Lower leg skin (tissue), 4 donors: ENCODE data around the gene KCNJ9. TPM values are rescaled to one million over a fixed set of nuclear protein-coding genes. Genes with fewer than 3 reads are reported as not detected.

Experiments used
- DNase-seq, 2 donors: peaks; one replicate each; pipeline ENCODE4 v3.0.0-alpha.2; 2019; ENCODE audit warnings: low spot score in 2 of 2
- H3K4me3 ChIP-seq: fragments of 200-600 bp; sonication (generic); 2 replicates; pipeline ENCODE4 v1.5.1; 2017; ENCODE audit warnings: mild to moderate bottlenecking, low read depth; ENCODE audit not compliant: poor library complexity, severe bottlenecking
- CTCF ChIP-seq, 3 donors: fragments of 450-650 bp; IDR thresholded peaks; one replicate each; pipeline ENCODE4 v1.5.1; 2016; ENCODE audit warnings: antibody characterized with exemption in 3 of 3, mild to moderate bottlenecking in 3 of 3, moderate library complexity in 2 of 3
- POLR2A ChIP-seq, 2 donors: fragments of 450-650 bp; IDR thresholded peaks; one replicate each; pipeline ENCODE4 v1.6.1; 2016 to 2017; ENCODE audit warnings: antibody characterized with exemption in 2 of 2, mild to moderate bottlenecking in 1 of 2, moderate library complexity in 1 of 2
- WGBS, 2 donors: methylation state at CpG; one replicate each; pipeline ENCODE4 v1.1.5; 2018; 5-methylcytosine and 5-hydroxymethylcytosine counted together
- intact Hi-C: fragments of 100-400 bp; cut with DNase I; formaldehyde crosslinking; loops from one replicate; pipeline ENCODE4 v1.15.0; 2023; ENCODE audit warnings: low total_unique reads
- total RNA-seq, 4 donors: library from RNA; depleted of rRNA; stranded (reverse); fragments of >200 nt; gene quantifications; one replicate each; pipeline ENCODE4 v1.1.0, GENCODE V29; 2016

The KCNJ9 gene
- total RNA-seq = under 1 TPM in 1 of 4 donors, not detected in 3; 0.12 TPM

GRCh38 chr1:160081261-160081936, at the start of gene KCNJ9:
TSS of gene KCNJ9 (plus strand) at chr1:160081538. CDS start at chr1:160084031, 2,493 bp downstream.
- TF ChIP-seq POLR2A (IDR thresholded peaks at IDR 0.05) (no peak), CTCF (IDR thresholded peaks at IDR 0.05) (no peak)
- 17 to 24% methylated on average over 10 to 14 of the region's 14 CpGs for whole genome bisulfite sequencing, 2 donors
- DNase-seq = no peak
- H3K4me3 ChIP-seq = no peak within 1 kb of the TSS
- intact Hi-C loops = no loop called here

GRCh38 chr1:160032165-160032820, 49.0 kb upstream of the KCNJ9 start:
- no peak for DNase-seq
- intact Hi-C loops = no loop called here
- no peak for TF ChIP-seq POLR2A (IDR thresholded peaks at IDR 0.05)
- no peak for TF ChIP-seq CTCF (IDR thresholded peaks at IDR 0.05)
- H3K4me3 ChIP-seq = peak overlapping the region; percentile 64
- 1 to 2% methylated on average over 18 of the region's 18 CpGs for WGBS, 2 donors

DNA sequence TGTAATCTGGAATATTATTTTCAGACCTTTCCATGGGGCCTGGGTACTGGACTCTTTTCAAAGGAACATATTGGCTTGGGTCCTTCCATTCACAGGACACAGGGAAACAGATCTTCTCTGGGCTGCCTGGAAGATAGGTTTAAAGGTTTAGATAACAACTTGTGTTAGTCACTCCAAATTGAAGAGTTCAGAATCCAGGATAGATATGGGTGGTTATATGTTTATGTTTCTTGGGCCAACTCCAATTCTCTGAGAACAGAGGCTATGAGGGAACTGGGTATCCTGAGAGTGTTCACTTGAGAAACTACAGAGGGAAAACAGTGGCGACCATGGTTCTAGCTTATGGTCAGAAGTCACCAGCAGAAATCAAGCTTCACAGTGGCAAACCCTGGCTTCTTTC, 40.9 kb upstream of the KCNJ9 start:
- intact Hi-C loops = no loop called here
- no peak for DNase-seq
- TF ChIP-seq CTCF (IDR thresholded peaks at IDR 0.05) = no peak
- TF ChIP-seq POLR2A (IDR thresholded peaks at IDR 0.05) = no peak

GRCh38 chr1:160043543-160043942, 37.8 kb upstream of the KCNJ9 start:
- intact Hi-C loops = no loop called here
- DNase-seq = no peak
- TF ChIP-seq POLR2A (IDR thresholded peaks at IDR 0.05) (no peak), CTCF (IDR thresholded peaks at IDR 0.05) (no peak)
- no peak overlapping the region for H3K4me3 ChIP-seq

More for the DNA sequence above, 40.9 kb upstream of the KCNJ9 start:
- no peak overlapping the region for H3K4me3 ChIP-seq
- WGBS, 2 donors = 95 to 100% methylated on average over 1 of the region's 1 CpG

DNA sequence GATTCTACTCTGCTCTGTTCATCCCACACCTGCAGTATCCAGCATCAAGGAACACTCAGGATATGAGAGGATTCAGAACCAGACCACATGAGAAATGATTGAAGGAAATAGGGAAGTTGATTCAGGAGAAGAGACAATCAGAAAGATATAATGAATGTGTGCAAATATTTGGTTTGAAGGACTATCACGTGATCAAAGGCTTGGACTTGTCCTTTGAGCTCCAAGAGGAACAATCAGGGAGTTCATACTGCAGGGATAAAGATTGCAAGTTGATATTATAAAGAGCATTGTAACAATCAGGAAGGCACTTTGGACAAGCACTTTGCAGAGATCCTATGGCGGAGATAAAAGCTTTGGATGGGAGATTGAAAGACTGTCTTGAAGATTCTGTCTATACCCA, 35.7 kb upstream of the KCNJ9 start:
- 60 to 71% methylated on average over 2 of the region's 2 CpGs for WGBS, 2 donors
- DNase-seq = no peak
- TF ChIP-seq CTCF (IDR thresholded peaks at IDR 0.05) = no peak
- TF ChIP-seq POLR2A (IDR thresholded peaks at IDR 0.05) = no peak
- intact Hi-C loops = no loop called here
- H3K4me3 ChIP-seq = no peak overlapping the region
